ENCODE measurements around the gene ZNF675. TPM values are rescaled to one million over a fixed set of nuclear protein-coding genes. Genes with fewer than 3 reads are reported as not detected.

ZNF675 gene
- total and polyA plus RNA-seq, 2 of the 13 experiments (the other 11 are each of a cell fraction or from before 2014, with no cell fraction given) = 3.1 to 12.8 TPM

- TF ChIP-seq TBX3 (IDR thresholded peaks at IDR 0.05; ENCODE audit: borderline replicate concordance) = no peak
- TF ChIP-seq ZNF574 (CRISPR knock-in tag; IDR thresholded peaks at IDR 0.05) = no peak; the same call in 1 of the 2 replicates
- peak; percentile 58 for TF ChIP-seq KDM5A (IDR thresholded peaks at IDR 0.05; ENCODE audit: borderline replicate concordance, low read length)
- no peak for TF ChIP-seq ZBTB3 (CRISPR knock-in tag; IDR thresholded peaks at IDR 0.05; ENCODE audit: borderline replicate concordance, low read depth)
- TF ChIP-seq NFYB (CRISPR knock-in tag; IDR thresholded peaks at IDR 0.05) = peak; percentile 88
- TF ChIP-seq HDAC6 (IDR thresholded peaks at IDR 0.05; ENCODE audit: low read depth, low read length) = no peak
- TF ChIP-seq NONO (IDR thresholded peaks at IDR 0.05) = no peak
- 0 out of 2 replicates have a peak, but pooled peaks have one; percentile 24 for TF ChIP-seq NONO (CRISPR knock-in tag; conservative IDR thresholded peaks at IDR 0.05)
- no peak for TF ChIP-seq TMF1 (CRISPR knock-in tag; IDR thresholded peaks at IDR 0.05; ENCODE audit: low read depth)
- TF ChIP-seq KDM2A (CRISPR knock-in tag; IDR thresholded peaks at IDR 0.05; ENCODE audit: borderline replicate concordance, low read depth) = peak; percentile 24; the same call in 1 of the 2 replicates
- peak; percentile 75 for TF ChIP-seq POLR2G (IDR thresholded peaks at IDR 0.05; ENCODE audit: low read depth, low read length)
- TF ChIP-seq ZNF580 (CRISPR knock-in tag; IDR thresholded peaks at IDR 0.05; ENCODE audit: borderline replicate concordance, low read depth) = no peak
- TF ChIP-seq TAF15 (IDR thresholded peaks at IDR 0.05; ENCODE audit: low read depth, low read length, poor library complexity, severe bottlenecking) = no peak
- TF ChIP-seq ZNF75D (CRISPR knock-in tag; IDR thresholded peaks at IDR 0.05; ENCODE audit: borderline replicate concordance) = no peak
- TF ChIP-seq MTF2 (CRISPR knock-in tag; IDR thresholded peaks at IDR 0.05; ENCODE audit: borderline replicate concordance) = no peak
- no peak for TF ChIP-seq FOXK2 (IDR thresholded peaks at IDR 0.05)
- TF ChIP-seq TCF7 (IDR thresholded peaks at IDR 0.05; ENCODE audit: low read depth) = peak; percentile 49; the same call in 1 of the 2 replicates
- TF ChIP-seq NFIB (CRISPR knock-in tag; IDR thresholded peaks at IDR 0.05; ENCODE audit: borderline replicate concordance) = no peak
- TF ChIP-seq ZNF446 (CRISPR knock-in tag; IDR thresholded peaks at IDR 0.05) = no peak
- TF ChIP-seq SOX6 (IDR thresholded peaks at IDR 0.05) = no peak
- peak; percentile 40; the same call in 1 of the 2 replicates for TF ChIP-seq SOX6 (CRISPR knock-in tag; IDR thresholded peaks at IDR 0.05)
- no peak for TF ChIP-seq NFAT5 (CRISPR knock-in tag; IDR thresholded peaks at IDR 0.05)
Measured at GRCh38 chr19:23686621-23687423, at the start of gene ZNF675 (continued).

All from HepG2 (cell line).